Skeletal muscle satellite cell (primary cell): ENCODE data around the gene KIF18B.

Experiments
- H3K27me3 ChIP-seq: 2 replicates; pipeline ENCODE4 v1.7.0; 2013; ENCODE audit warnings: low read length; ENCODE audit not compliant: control insufficient read depth, insufficient read depth
- H3K36me3 ChIP-seq: 2 replicates; pipeline ENCODE4 v1.7.0; 2013; ENCODE audit warnings: mild to moderate bottlenecking, control low read depth, low read length; ENCODE audit not compliant: insufficient read depth
- H3K4me1 ChIP-seq: 2 replicates; pipeline ENCODE4 v1.7.0; 2013; ENCODE audit warnings: low read length; ENCODE audit not compliant: control insufficient read depth, insufficient read depth
- H3K4me2 ChIP-seq: 2 replicates; pipeline ENCODE4 v1.7.0; 2013; ENCODE audit warnings: mild to moderate bottlenecking, low read length
- H3K4me3 ChIP-seq: 2 replicates; pipeline ENCODE4 v1.7.0; 2013; ENCODE audit warnings: low read length
- H3K9ac ChIP-seq: 2 replicates; pipeline ENCODE4 v1.7.0; 2013; ENCODE audit warnings: mild to moderate bottlenecking, low read depth, low read length, moderate library complexity
- H3K9me3 ChIP-seq: replicated peaks from 2 replicates; pipeline ENCODE4 v1.7.0; 2013; ENCODE audit warnings: mild to moderate bottlenecking, control low read depth, low read length

KIF18B gene

GRCh38 chr17:44967907-44968224 lies 20.3 kb upstream of the KIF18B start:
- peaks cover 38% of the 10 kb centered on the region for H3K4me1 ChIP-seq
- peaks cover 23% of the 10 kb centered on the region for H3K27me3 ChIP-seq
- peak overlapping the region; percentile 71 for H3K4me2 ChIP-seq
- peak overlapping the region; percentile 41 for H3K4me3 ChIP-seq
- no peaks in the 10 kb centered on the region for H3K9me3 ChIP-seq
- no peaks in the 10 kb centered on the region for H3K36me3 ChIP-seq
- no peak overlapping the region for H3K9ac ChIP-seq

- peaks cover 23% of the 10 kb centered on the region for H3K27me3 ChIP-seq
- no peaks in the 10 kb centered on the region for H3K36me3 ChIP-seq
- peaks cover 33% of the 10 kb centered on the region for H3K4me1 ChIP-seq
- H3K9ac ChIP-seq: no peak overlapping the region
- peak overlapping the region; percentile 41 for H3K4me3 ChIP-seq
- no peaks in the 10 kb centered on the region for H3K9me3 ChIP-seq
- H3K4me2 ChIP-seq: peak overlapping the region; percentile 71
Observed at GRCh38 chr17:44967026-44967906, 19.7 kb upstream of the KIF18B start.

GRCh38 chr17:44966348-44967025 lies 18.9 kb upstream of the KIF18B start:
- no peak overlapping the region for H3K4me3 ChIP-seq

GRCh38 chr17:44965481-44966234 lies 18.1 kb upstream of the KIF18B start:
- peaks cover 34% of the 10 kb centered on the region for H3K4me1 ChIP-seq
- no peak overlapping the region for H3K9ac ChIP-seq
- H3K9me3 ChIP-seq: no peaks in the 10 kb centered on the region
- peaks cover 23% of the 10 kb centered on the region for H3K27me3 ChIP-seq
- no peaks in the 10 kb centered on the region for H3K36me3 ChIP-seq
- H3K4me2 ChIP-seq: no peak overlapping the region
- no peak overlapping the region for H3K4me3 ChIP-seq

More at GRCh38 chr17:44966348-44967025, 18.9 kb upstream of the KIF18B start:
- H3K27me3 ChIP-seq: peaks cover 23% of the 10 kb centered on the region
- no peaks in the 10 kb centered on the region for H3K36me3 ChIP-seq
- peak overlapping the region; percentile 71 for H3K4me2 ChIP-seq
- no peak overlapping the region for H3K9ac ChIP-seq
- H3K4me1 ChIP-seq: peaks cover 30% of the 10 kb centered on the region
- H3K9me3 ChIP-seq: no peaks in the 10 kb centered on the region

GRCh38 chr17:44961921-44962350 lies 14.4 kb upstream of the KIF18B start:
- Histone ChIP-seq H3K36me3 (no peaks in the 10 kb centered on the region), H3K27me3 (peaks cover 13% of the 10 kb centered on the region)

GRCh38 chr17:44960691-44961090 lies 13.1 kb upstream of the KIF18B start:
- Histone ChIP-seq H3K9ac (no peak overlapping the region), H3K4me1 (peaks cover 33% of the 10 kb centered on the region), H3K4me3 (no peak overlapping the region), H3K27me3 (peaks cover 2% of the 10 kb centered on the region), H3K9me3 (no peaks in the 10 kb centered on the region), H3K4me2 (peak overlapping the region; percentile 9), H3K36me3 (no peaks in the 10 kb centered on the region)

More at GRCh38 chr17:44961921-44962350, 14.4 kb upstream of the KIF18B start:
- Histone ChIP-seq H3K4me3 (no peak overlapping the region), H3K4me2 (no peak overlapping the region), H3K9ac (no peak overlapping the region), H3K4me1 (peaks cover 25% of the 10 kb centered on the region), H3K9me3 (no peaks in the 10 kb centered on the region)

- Histone ChIP-seq H3K4me1 (peaks cover 38% of the 10 kb centered on the region), H3K27me3 (no peaks in the 10 kb centered on the region), H3K4me2 (peak overlapping the region; percentile 25), H3K4me3 (no peak overlapping the region), H3K9me3 (no peaks in the 10 kb centered on the region), H3K9ac (no peak overlapping the region), H3K36me3 (no peaks in the 10 kb centered on the region)
Observed at GRCh38 chr17:44959821-44960531, 12.4 kb upstream of the KIF18B start.

- Histone ChIP-seq H3K27me3 (no peaks in the 10 kb centered on the region), H3K9ac (no peak overlapping the region), H3K9me3 (no peaks in the 10 kb centered on the region), H3K4me3 (no peak overlapping the region), H3K4me2 (no peak overlapping the region), H3K4me1 (peaks cover 38% of the 10 kb centered on the region), H3K36me3 (no peaks in the 10 kb centered on the region)
Observed at GRCh38 chr17:44956998-44957981, 9.7 kb upstream of the KIF18B start.

- Histone ChIP-seq H3K4me3 (peak overlapping the region; percentile 1), H3K36me3 (no peaks in the 10 kb centered on the region), H3K4me2 (peak overlapping the region; percentile 32), H3K4me1 (peaks cover 32% of the 10 kb centered on the region), H3K9ac (peak overlapping the region; percentile 14), H3K27me3 (no peaks in the 10 kb centered on the region), H3K9me3 (no peaks in the 10 kb centered on the region)
Observed at GRCh38 chr17:44955674-44956425, 8.3 kb upstream of the KIF18B start.
